Urinary bladder (tissue), 4 donors: ENCODE measurements around the gene FRMD8. TPM values are rescaled to one million over a fixed set of nuclear protein-coding genes. Genes with fewer than 3 reads are reported as not detected.

ENCODE experiments used
- DNase-seq: peaks from one replicate; pipeline ENCODE4 v3.0.0-alpha.2; 2015; ENCODE audit errors: extremely low spot score
- H3K27ac ChIP-seq: one replicate; pipeline ENCODE4 v1.5.1; 2013; ENCODE audit warnings: low read depth, mild to moderate bottlenecking, moderate library complexity
- H3K36me3 ChIP-seq: one replicate; pipeline ENCODE4 v1.6.1; 2013; ENCODE audit warnings: mild to moderate bottlenecking, moderate library complexity; ENCODE audit not compliant: insufficient read depth
- H3K4me1 ChIP-seq: one replicate; pipeline ENCODE4 v1.6.1; 2013; ENCODE audit warnings: mild to moderate bottlenecking, moderate library complexity; ENCODE audit not compliant: insufficient read depth
- H3K4me3 ChIP-seq: one replicate; pipeline ENCODE4 v1.5.1; 2013; ENCODE audit warnings: low read depth, low read length
- WGBS: extraction: QIAGEN DNeasy Blood & Tissue Kit; methylation state at CpG from one replicate; pipeline ENCODE4 v1.1.7; 2013; 5-methylcytosine and 5-hydroxymethylcytosine counted together
- polyA plus RNA-seq: library from polyadenylated mRNA; stranded (reverse); fragments of 200-250 nt; gene quantifications from one replicate; pipeline ENCODE4 v1.2.3, GENCODE V29; 2013
- total RNA-seq: library from RNA; depleted of rRNA; stranded (reverse); fragments of >200 nt; gene quantifications from one replicate; pipeline ENCODE4 v1.2.3, GENCODE V29; 2014
- donor health status: healthy with polysubstance abuse.
- donor health status: healthy.

FRMD8 gene
- total and polyA plus RNA-seq, 2 donors, result 17.3 to 26.3 TPM

GRCh38 chr11:65425105-65425970, 38.9 kb downstream of the FRMD8 start:
- Histone ChIP-seq H3K4me1 (no peaks in the 10 kb centered on the region), H3K4me3 (peak overlapping the region; percentile 87), H3K27ac (peak overlapping the region; percentile 98), H3K36me3 (no peaks in the 10 kb centered on the region)
- DNase-seq, result no peak
- WGBS, result 4% methylated on average over 9 of the region's 9 CpGs

GRCh38 chr11:65425971-65426838, 39.8 kb downstream of the FRMD8 start:
- DNase-seq, result no peak
- 6% methylated on average over 9 of the region's 9 CpGs for WGBS
- H3K4me1 ChIP-seq, result no peaks in the 10 kb centered on the region
- H3K4me3 ChIP-seq, result peak overlapping the region; percentile 87
- no peaks in the 10 kb centered on the region for H3K36me3 ChIP-seq
- H3K27ac ChIP-seq, result peak overlapping the region; percentile 60

GRCh38 chr11:65426839-65427690, 40.6 kb downstream of the FRMD8 start:
- Histone ChIP-seq H3K36me3 (no peaks in the 10 kb centered on the region), H3K4me3 (peak overlapping the region; percentile 87), H3K4me1 (no peaks in the 10 kb centered on the region), H3K27ac (peak overlapping the region; percentile 71)
- 23% methylated on average over 10 of the region's 10 CpGs for WGBS
- DNase-seq, result no peak

GRCh38 chr11:65427691-65428577, 41.5 kb downstream of the FRMD8 start:
- peak overlapping the region; percentile 87 for H3K4me3 ChIP-seq
- WGBS, result 35% methylated on average over 11 of the region's 11 CpGs
- H3K27ac ChIP-seq, result peak overlapping the region; percentile 42
- DNase-seq, result no peak
- no peaks in the 10 kb centered on the region for H3K4me1 ChIP-seq
- H3K36me3 ChIP-seq, result no peaks in the 10 kb centered on the region

- Histone ChIP-seq H3K4me1 (no peaks in the 10 kb centered on the region), H3K27ac (no peak overlapping the region), H3K36me3 (no peaks in the 10 kb centered on the region), H3K4me3 (no peak overlapping the region)
- DNase-seq, result no peak
- WGBS, result 40% methylated on average over 5 of the region's 5 CpGs
These were observed 42.2 kb downstream of the FRMD8 start for GRCh38 chr11:65428578-65429067.

- Histone ChIP-seq H3K27ac (no peak overlapping the region), H3K4me3 (no peak overlapping the region), H3K36me3 (no peaks in the 10 kb centered on the region), H3K4me1 (no peaks in the 10 kb centered on the region)
- WGBS, result 14% methylated on average over 9 of the region's 9 CpGs
- DNase-seq, result no peak
These were observed 42.7 kb downstream of the FRMD8 start for GRCh38 chr11:65429068-65429681.

- WGBS, result 6% methylated on average over 9 of the region's 9 CpGs
- Histone ChIP-seq H3K36me3 (no peaks in the 10 kb centered on the region), H3K27ac (peak overlapping the region; percentile 66), H3K4me1 (no peaks in the 10 kb centered on the region), H3K4me3 (no peak overlapping the region)
- DNase-seq, result no peak
These were observed 43.4 kb downstream of the FRMD8 start for GRCh38 chr11:65429724-65430405.

- 39% methylated on average over 6 of the region's 6 CpGs for WGBS
- Histone ChIP-seq H3K4me1 (no peaks in the 10 kb centered on the region), H3K4me3 (no peak overlapping the region), H3K27ac (peak overlapping the region; percentile 28), H3K36me3 (no peaks in the 10 kb centered on the region)
- no peak for DNase-seq
These were observed 44.2 kb downstream of the FRMD8 start for GRCh38 chr11:65430406-65431217.

- DNase-seq, result no peak
- Histone ChIP-seq H3K4me1 (no peaks in the 10 kb centered on the region), H3K4me3 (no peak overlapping the region), H3K36me3 (no peaks in the 10 kb centered on the region), H3K27ac (no peak overlapping the region)
- WGBS, result 68% methylated on average over 4 of the region's 4 CpGs
These were observed 45.1 kb downstream of the FRMD8 start for GRCh38 chr11:65431451-65432099.

GRCh38 chr11:65432100-65432650, 45.7 kb downstream of the FRMD8 start:
- WGBS, result 69% methylated on average over 2 of the region's 2 CpGs
- Histone ChIP-seq H3K27ac (no peak overlapping the region), H3K4me3 (no peak overlapping the region), H3K36me3 (no peaks in the 10 kb centered on the region), H3K4me1 (no peaks in the 10 kb centered on the region)
- no peak for DNase-seq
